Activated CD4-positive, alpha-beta T cell treated with anti-CD3 and anti-CD28 coated beads, Interleukin-2, amount 10 ng/mL, durations not matched to agents 24 days and 14 days (primary cell): ENCODE measurements around the gene COQ2. TPM values are rescaled to one million over a fixed set of nuclear protein-coding genes. Genes with fewer than 3 reads are reported as not detected.
A peak's percentile ranks its signal among the peaks of the same experiment; 100 is the strongest.
"Not testable (repeated sequence)": the region's sequence is repeated elsewhere in the genome, so short reads cannot be mapped to it uniquely, and the experiment has no call there.

Source experiments
- DNase-seq: peaks from one replicate; pipeline ENCODE4 v3.0.0; 2022
- H3K27ac Mint-ChIP-seq: one replicate; pipeline ENCODE4 v1.8.0; 2022; ENCODE audit warnings: mild to moderate bottlenecking, mixed read lengths
- H3K27me3 Mint-ChIP-seq: one replicate; pipeline ENCODE4 v1.8.0; 2022; ENCODE audit warnings: mixed read lengths
- H3K36me3 Mint-ChIP-seq: one replicate; pipeline ENCODE4 v1.8.0; 2022; ENCODE audit warnings: low read depth, mild to moderate bottlenecking, mixed read lengths
- H3K4me1 Mint-ChIP-seq: one replicate; pipeline ENCODE4 v1.8.0; 2021; ENCODE audit warnings: mixed read lengths
- H3K4me3 Mint-ChIP-seq: one replicate; pipeline ENCODE4 v1.8.0; 2022; ENCODE audit warnings: mild to moderate bottlenecking, moderate library complexity, mixed read lengths
- H3K9me3 Mint-ChIP-seq: one replicate; pipeline ENCODE4 v1.8.0; 2021; ENCODE audit warnings: mixed read lengths
- intact Hi-C: fragments of 100-400 bp; cut with micrococcal nuclease; formaldehyde crosslinking; loops from one replicate; pipeline ENCODE4 v1.15.1; 2023
- total RNA-seq: library from RNA; stranded (reverse); gene quantifications from 2 replicates; pipeline ENCODE4 v1.2.3, GENCODE V29; 2022

COQ2 gene, protein sequence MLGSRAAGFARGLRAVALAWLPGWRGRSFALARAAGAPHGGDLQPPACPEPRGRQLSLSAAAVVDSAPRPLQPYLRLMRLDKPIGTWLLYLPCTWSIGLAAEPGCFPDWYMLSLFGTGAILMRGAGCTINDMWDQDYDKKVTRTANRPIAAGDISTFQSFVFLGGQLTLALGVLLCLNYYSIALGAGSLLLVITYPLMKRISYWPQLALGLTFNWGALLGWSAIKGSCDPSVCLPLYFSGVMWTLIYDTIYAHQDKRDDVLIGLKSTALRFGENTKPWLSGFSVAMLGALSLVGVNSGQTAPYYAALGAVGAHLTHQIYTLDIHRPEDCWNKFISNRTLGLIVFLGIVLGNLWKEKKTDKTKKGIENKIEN
- 20.5 and 20.7 TPM in 2 replicates for total RNA-seq

GRCh38 chr4:83284193-83285054 is at the start of gene COQ2:
TSS of gene COQ2 (minus strand) at chr4:83284798. CDS start at chr4:83284764, 34 bp downstream.
- intact Hi-C loops = loop anchor here (1.0 to 5.0 kb wide), 13 partner anchors 50 to 822 kb away; partner anchors contain the start of genes ABRAXAS1, COPS4, HELQ and HPSE
- peaks cover 31% of the 10 kb centered on the region for H3K4me1 Mint-ChIP-seq
- peak; percentile 98 for DNase-seq
- H3K4me3 Mint-ChIP-seq = peak within 1 kb of the TSS; percentile 93
- peaks cover 10% of the 10 kb centered on the region for H3K36me3 Mint-ChIP-seq
- no peaks in the 10 kb centered on the region for H3K27me3 Mint-ChIP-seq
- H3K9me3 Mint-ChIP-seq = peaks cover 4% of the 10 kb centered on the region
- peak within 1 kb of the TSS; percentile 96 for H3K27ac Mint-ChIP-seq

- peaks cover 31% of the 10 kb centered on the region for H3K4me1 Mint-ChIP-seq
Measured at GRCh38 chr4:83331956-83332355, 47.4 kb upstream of the COQ2 start.

GRCh38 chr4:83329521-83330110 is 45.0 kb upstream of the COQ2 start:
- Mint-ChIP-seq H3K27ac (no peak overlapping the region), H3K9me3 (no peaks in the 10 kb centered on the region), H3K4me1 (peaks cover 18% of the 10 kb centered on the region), H3K36me3 (peaks cover 20% of the 10 kb centered on the region), H3K4me3 (no peak overlapping the region), H3K27me3 (no peaks in the 10 kb centered on the region)
- intact Hi-C loops = no loop called here
- DNase-seq = no peak

More at GRCh38 chr4:83331956-83332355, 47.4 kb upstream of the COQ2 start:
- Mint-ChIP-seq H3K9me3 (no peaks in the 10 kb centered on the region), H3K4me3 (no peak overlapping the region), H3K27me3 (peaks cover 14% of the 10 kb centered on the region), H3K27ac (no peak overlapping the region), H3K36me3 (peaks cover 14% of the 10 kb centered on the region)
- DNase-seq = no peak
- intact Hi-C loops = no loop called here

DNA sequence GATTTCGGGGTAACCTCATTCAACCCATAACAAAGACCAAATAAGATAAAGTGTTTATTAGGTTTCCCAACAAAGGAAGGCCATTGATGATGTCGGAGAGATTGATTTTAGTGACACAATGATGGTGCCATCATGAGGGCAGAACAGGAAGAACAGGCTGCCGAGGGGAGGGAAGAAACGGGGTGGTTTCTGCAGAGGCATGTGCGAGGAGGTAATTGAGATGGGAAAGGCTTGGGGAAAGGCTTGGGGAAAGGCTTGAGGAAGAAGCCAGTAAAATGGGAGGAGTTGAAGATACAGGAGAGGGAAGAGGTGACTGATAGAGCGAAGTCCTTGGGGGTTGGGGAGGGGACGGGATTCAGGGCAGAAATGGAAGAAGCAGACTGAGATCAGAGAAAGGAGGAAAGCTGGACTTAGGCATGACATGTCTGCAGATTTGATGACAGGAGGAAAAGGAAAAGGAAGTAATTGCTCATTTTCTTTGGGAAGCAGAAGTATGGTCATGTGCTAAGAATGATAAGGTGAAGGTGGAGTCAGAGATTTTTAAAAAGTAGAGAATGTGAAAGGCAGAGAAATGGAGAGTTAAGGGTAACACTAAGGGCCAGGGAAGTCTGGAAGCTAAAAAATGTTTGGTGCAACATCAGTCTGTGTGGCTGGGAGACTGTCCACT is 44.1 kb upstream of the COQ2 start:
- Mint-ChIP-seq H3K4me1 (peaks cover 10% of the 10 kb centered on the region), H3K4me3 (no peak overlapping the region), H3K9me3 (no peaks in the 10 kb centered on the region), H3K36me3 (peaks cover 20% of the 10 kb centered on the region), H3K27me3 (no peaks in the 10 kb centered on the region), H3K27ac (no peak overlapping the region)
- no peak for DNase-seq
- intact Hi-C loops = no loop called here

GRCh38 chr4:83326546-83326945 is 41.9 kb upstream of the COQ2 start:
- Mint-ChIP-seq H3K36me3 (peaks cover 16% of the 10 kb centered on the region), H3K9me3 (no peaks in the 10 kb centered on the region), H3K4me3 (no peak overlapping the region), H3K27ac (no peak overlapping the region), H3K4me1 (peaks cover 2% of the 10 kb centered on the region), H3K27me3 (no peaks in the 10 kb centered on the region)
- intact Hi-C loops = no loop called here
- no peak for DNase-seq

DNA sequence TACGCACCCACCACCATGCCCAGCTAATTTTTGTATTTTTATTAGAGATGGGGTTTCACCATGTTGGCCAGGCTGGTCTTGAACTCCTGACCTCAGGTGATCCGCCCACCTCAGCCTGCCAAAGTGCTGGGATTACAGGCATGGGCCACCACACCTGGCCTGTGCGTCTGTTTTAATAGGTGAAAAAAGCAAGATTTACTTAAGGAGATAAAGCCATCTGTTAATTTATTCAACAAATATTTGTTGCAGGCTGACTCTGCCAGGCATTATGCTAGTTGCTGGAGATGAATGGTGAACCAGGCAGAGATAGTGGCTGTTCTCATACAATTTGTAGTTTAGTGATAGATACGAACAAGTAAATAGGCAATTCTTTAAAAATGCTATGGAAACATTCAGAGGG is 40.7 kb upstream of the COQ2 start:
- DNase-seq, intact Hi-C loops, H3K27ac Mint-ChIP-seq, H3K4me3 Mint-ChIP-seq, H3K27me3 Mint-ChIP-seq, H3K4me1 Mint-ChIP-seq, H3K9me3 Mint-ChIP-seq: not testable (repeated sequence)
- peaks cover 18% of the 10 kb centered on the region for H3K36me3 Mint-ChIP-seq

GRCh38 chr4:83323136-83323535 is 38.5 kb upstream of the COQ2 start:
- peaks cover 19% of the 10 kb centered on the region for H3K36me3 Mint-ChIP-seq
- H3K27ac Mint-ChIP-seq = no peak overlapping the region
- no peak for DNase-seq
- peaks cover 6% of the 10 kb centered on the region for H3K4me1 Mint-ChIP-seq
- H3K27me3 Mint-ChIP-seq = no peaks in the 10 kb centered on the region
- intact Hi-C loops = no loop called here
- no peaks in the 10 kb centered on the region for H3K9me3 Mint-ChIP-seq
- no peak overlapping the region for H3K4me3 Mint-ChIP-seq

- no peaks in the 10 kb centered on the region for H3K27me3 Mint-ChIP-seq
- peaks cover 9% of the 10 kb centered on the region for H3K4me1 Mint-ChIP-seq
- H3K27ac Mint-ChIP-seq = peak overlapping the region; percentile 52
- intact Hi-C loops = no loop called here
- peak; percentile 67 for DNase-seq
- H3K4me3 Mint-ChIP-seq = no peak overlapping the region
- H3K36me3 Mint-ChIP-seq = peaks cover 31% of the 10 kb centered on the region
- H3K9me3 Mint-ChIP-seq = no peaks in the 10 kb centered on the region
Measured at GRCh38 chr4:83320548-83320947, 36.0 kb upstream of the COQ2 start.

DNA sequence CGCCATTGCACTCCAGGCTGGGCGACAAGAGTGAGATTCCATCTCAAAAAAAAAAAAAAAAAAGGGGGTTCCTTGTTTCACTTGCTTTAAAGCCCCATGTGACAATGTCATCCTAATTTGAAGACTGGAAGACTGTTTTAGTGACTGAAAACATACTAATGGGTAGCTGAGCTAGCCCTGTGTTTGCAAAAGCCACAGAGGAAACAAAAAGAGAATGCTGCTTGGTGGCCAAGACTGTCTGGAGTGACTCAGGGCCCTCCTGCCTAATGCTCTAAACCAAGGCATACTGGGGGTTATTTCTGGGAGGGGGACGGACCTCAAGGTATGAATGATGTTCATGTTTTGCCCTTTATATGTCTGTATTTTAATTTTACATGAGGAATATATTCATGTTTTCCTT is 34.1 kb upstream of the COQ2 start:
- H3K4me3 Mint-ChIP-seq = no peak overlapping the region
- peaks cover 9% of the 10 kb centered on the region for H3K4me1 Mint-ChIP-seq
- peaks cover 29% of the 10 kb centered on the region for H3K36me3 Mint-ChIP-seq
- intact Hi-C loops = no loop called here
- H3K27me3 Mint-ChIP-seq = no peaks in the 10 kb centered on the region
- H3K9me3 Mint-ChIP-seq = no peaks in the 10 kb centered on the region
- DNase-seq = no peak
- no peak overlapping the region for H3K27ac Mint-ChIP-seq

DNA sequence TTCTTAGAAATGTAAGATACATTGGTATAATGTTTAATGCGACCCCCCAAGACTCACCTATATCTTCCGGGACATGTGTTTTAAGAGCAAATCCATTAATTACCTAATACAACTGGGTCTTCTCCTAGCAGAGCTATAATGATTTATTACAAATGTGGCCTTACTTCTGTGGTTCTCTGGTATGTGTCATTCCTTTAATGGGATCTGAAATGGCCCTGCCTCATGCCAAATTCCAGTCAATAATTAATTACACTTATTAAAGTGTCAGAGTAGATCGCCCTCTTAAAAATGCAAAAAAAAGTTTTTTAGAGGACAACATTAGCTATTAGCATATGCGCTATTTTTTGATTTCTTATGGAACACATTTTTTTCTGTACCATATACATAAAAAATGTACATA is 33.1 kb upstream of the COQ2 start:
- Mint-ChIP-seq H3K27ac (no peak overlapping the region), H3K4me3 (no peak overlapping the region), H3K4me1 (peaks cover 9% of the 10 kb centered on the region), H3K9me3 (no peaks in the 10 kb centered on the region), H3K36me3 (peaks cover 29% of the 10 kb centered on the region), H3K27me3 (no peaks in the 10 kb centered on the region)
- no peak for DNase-seq
- intact Hi-C loops = no loop called here

DNA sequence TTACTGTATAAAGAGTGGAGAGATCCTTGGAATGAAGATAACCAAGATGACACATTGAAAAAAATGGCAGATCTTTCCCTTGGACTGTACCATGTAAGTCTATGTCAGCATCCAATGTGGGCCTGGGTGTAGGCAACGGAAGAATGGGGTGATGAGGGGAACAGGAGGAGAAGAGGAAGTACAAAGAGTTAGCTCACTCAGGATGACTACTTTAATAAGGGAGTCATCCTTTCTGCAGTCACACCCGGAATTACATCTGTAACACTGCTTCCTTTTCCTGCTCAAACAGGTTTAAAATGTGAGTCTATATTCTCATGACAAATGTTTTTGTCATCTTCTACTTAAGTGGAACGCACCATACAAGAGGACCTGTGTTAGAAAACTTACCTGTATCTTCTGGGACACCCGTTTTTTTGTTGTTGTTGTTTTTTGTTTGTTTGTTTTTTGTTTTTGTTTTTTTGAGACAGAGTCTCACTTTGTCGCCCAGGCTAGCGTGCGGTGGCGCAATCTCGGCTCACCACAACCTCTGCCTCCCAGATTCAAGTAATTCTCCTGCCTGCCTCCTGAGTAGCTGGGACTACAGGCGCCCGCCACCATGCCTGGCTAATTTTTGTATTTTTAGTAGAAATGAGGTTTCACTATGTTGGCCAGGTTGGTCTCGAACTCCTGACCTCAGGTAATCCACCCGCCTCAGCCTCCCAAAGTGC is 32.0 kb upstream of the COQ2 start:
- H3K4me1 Mint-ChIP-seq = peaks cover 9% of the 10 kb centered on the region
- peaks cover 30% of the 10 kb centered on the region for H3K36me3 Mint-ChIP-seq
- no peak for DNase-seq
- no peaks in the 10 kb centered on the region for H3K9me3 Mint-ChIP-seq
- H3K27me3 Mint-ChIP-seq = no peaks in the 10 kb centered on the region
- no peak overlapping the region for H3K4me3 Mint-ChIP-seq
- no peak overlapping the region for H3K27ac Mint-ChIP-seq
- intact Hi-C loops = no loop called here

GRCh38 chr4:83315341-83315870 is 30.8 kb upstream of the COQ2 start:
- H3K36me3 Mint-ChIP-seq = peaks cover 27% of the 10 kb centered on the region
- no peaks in the 10 kb centered on the region for H3K27me3 Mint-ChIP-seq
- intact Hi-C loops = no loop called here

GRCh38 chr4:83308672-83309071 is 24.1 kb upstream of the COQ2 start:
- no peaks in the 10 kb centered on the region for H3K9me3 Mint-ChIP-seq
- H3K36me3 Mint-ChIP-seq = peaks cover 25% of the 10 kb centered on the region
- DNase-seq = no peak
- no peaks in the 10 kb centered on the region for H3K4me1 Mint-ChIP-seq
- no peak overlapping the region for H3K27ac Mint-ChIP-seq
- no peaks in the 10 kb centered on the region for H3K27me3 Mint-ChIP-seq
- H3K4me3 Mint-ChIP-seq = no peak overlapping the region
- intact Hi-C loops = no loop called here

More at GRCh38 chr4:83315341-83315870, 30.8 kb upstream of the COQ2 start:
- no peak overlapping the region for H3K27ac Mint-ChIP-seq
- no peak overlapping the region for H3K4me3 Mint-ChIP-seq
- no peaks in the 10 kb centered on the region for H3K9me3 Mint-ChIP-seq
- DNase-seq = no peak
- peaks cover 4% of the 10 kb centered on the region for H3K4me1 Mint-ChIP-seq
